ENCODE measurements around the gene RHBDL3. TPM values are rescaled to one million over a fixed set of nuclear protein-coding genes. Genes with fewer than 3 reads are reported as not detected.
A peak's percentile ranks its signal among the peaks of the same experiment; 100 is the strongest.

RHBDL3 gene
- total RNA-seq, 4 donors from 2014 or later, result 0.29 to 3.8 (median 2.4) TPM; not detected in 1

DNA sequence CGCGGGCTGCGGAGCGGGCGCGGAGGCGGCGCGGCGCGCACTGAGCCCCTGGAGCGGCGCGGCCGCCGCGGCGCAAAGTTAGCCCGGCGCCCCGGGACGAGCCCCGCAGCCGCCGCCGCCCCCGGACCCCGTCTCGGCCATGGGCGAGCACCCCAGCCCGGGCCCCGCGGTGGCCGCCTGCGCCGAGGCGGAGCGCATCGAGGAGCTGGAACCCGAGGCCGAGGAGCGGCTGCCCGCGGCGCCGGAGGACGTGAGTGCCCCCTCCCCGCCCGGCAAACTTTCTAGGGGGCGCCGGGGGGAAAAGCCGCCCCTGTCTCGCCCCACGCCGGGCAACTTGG, 388 bp downstream of the RHBDL3 start:
- Histone ChIP-seq H3K4me1 (peaks cover 0 to 14% of the 10 kb centered on the region in 2 donors), H3K27me3 (no peaks in the 10 kb centered on the region), H3K27ac (peak overlapping the region; percentile 56 to 75), H3K4me3 (peak overlapping the region; percentile 46 to 81), H3K9me3 (no peaks in the 10 kb centered on the region), H3K36me3 (no peaks in the 10 kb centered on the region)
- no peak for DNase-seq
- intact Hi-C loops (cut with DNase I; ENCODE audit: low total_unique reads), result no loop called here
- TF ChIP-seq, protein P1, sequence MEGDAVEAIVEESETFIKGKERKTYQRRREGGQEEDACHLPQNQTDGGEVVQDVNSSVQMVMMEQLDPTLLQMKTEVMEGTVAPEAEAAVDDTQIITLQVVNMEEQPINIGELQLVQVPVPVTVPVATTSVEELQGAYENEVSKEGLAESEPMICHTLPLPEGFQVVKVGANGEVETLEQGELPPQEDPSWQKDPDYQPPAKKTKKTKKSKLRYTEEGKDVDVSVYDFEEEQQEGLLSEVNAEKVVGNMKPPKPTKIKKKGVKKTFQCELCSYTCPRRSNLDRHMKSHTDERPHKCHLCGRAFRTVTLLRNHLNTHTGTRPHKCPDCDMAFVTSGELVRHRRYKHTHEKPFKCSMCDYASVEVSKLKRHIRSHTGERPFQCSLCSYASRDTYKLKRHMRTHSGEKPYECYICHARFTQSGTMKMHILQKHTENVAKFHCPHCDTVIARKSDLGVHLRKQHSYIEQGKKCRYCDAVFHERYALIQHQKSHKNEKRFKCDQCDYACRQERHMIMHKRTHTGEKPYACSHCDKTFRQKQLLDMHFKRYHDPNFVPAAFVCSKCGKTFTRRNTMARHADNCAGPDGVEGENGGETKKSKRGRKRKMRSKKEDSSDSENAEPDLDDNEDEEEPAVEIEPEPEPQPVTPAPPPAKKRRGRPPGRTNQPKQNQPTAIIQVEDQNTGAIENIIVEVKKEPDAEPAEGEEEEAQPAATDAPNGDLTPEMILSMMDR (IDR thresholded peaks at IDR 0.05), result no peak
- no peak for TF ChIP-seq POLR2A (IDR thresholded peaks at IDR 0.05)

DNA sequence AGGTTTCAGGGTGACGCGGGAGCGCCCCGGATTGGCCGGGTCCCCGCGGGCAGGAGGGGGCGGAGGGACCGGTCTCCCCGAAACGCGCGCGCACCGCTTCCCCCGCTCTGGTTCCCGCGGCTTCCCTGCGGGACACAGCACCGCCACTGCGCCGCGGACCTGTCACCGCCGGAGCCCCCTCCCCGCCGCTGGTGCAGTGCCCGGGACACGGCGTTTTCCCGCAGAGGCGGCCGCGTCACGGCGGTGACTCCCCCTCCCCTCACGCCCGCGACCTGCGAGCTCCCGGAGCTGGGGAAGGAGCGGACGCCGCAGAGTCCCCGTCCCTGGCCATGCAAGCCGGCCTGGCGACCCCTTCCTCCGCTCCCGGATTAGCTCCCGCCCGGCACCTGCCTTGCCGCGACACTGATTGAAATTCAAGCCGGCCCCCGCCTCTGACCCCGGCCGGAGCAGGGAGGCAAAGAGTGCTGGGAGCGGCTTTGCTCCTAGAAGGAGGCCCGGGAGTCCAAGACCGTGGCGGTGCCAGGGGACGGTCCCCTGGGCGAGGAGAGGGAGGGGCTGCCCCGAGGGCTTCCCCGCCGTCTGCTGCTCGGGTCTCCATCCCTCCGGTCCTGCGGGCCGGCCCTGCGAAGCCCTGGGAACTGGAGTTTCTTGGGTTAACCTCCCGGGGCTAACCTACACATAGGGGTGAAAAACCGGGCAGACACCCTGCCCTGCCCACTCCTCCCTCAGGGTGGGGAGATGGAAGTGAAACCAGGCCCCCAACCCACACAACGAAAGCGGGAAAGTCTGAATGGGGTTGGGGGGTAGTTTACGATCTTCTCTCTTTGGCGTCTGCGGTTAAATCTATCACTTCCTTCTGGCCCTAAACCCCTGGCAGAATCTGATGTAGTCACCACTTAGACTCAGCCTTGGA, 1.0 kb downstream of the RHBDL3 start:
- H3K9me3 ChIP-seq, result no peaks in the 10 kb centered on the region
- H3K36me3 ChIP-seq, result no peaks in the 10 kb centered on the region
- peak overlapping the region; percentile 46 to 81 for H3K4me3 ChIP-seq
- TF ChIP-seq, protein P1 (IDR thresholded peaks at IDR 0.05), result no peak
- no peak for TF ChIP-seq POLR2A (IDR thresholded peaks at IDR 0.05)
- intact Hi-C loops (cut with DNase I; ENCODE audit: low total_unique reads), result no loop called here
- DNase-seq, result no peak
- H3K27me3 ChIP-seq, result no peaks in the 10 kb centered on the region
- peaks cover 0 to 14% of the 10 kb centered on the region in 2 donors for H3K4me1 ChIP-seq
- peak overlapping the region; percentile 56 to 75 for H3K27ac ChIP-seq

DNA sequence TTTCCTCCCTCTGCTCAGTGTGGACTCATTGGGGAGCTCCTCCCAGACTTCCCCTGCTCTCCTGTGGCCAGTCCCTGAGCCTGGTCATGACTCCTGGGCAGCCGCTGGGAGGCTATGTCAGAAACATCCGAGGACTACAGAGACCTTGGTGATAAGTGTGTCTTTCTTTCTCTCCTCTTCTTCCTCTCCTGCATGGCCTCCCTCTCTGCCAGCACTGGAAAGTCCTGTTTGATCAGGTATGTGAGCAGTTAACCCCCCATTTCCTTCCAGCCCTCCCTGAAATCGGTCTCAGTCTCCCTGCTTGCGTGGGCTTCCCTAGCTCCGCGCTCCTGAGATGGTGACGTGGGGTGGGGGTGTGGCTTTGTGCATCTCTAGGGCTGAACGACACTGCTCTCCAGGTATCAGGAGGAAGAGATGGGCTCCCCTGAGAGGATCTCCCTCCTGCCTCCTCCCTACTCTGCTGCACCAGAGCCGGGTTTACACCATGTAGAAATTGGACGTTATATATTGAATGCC, 2.1 kb downstream of the RHBDL3 start:
- DNase-seq, result no peak
- TF ChIP-seq POLR2A (IDR thresholded peaks at IDR 0.05), result no peak
- TF ChIP-seq, protein P1 (IDR thresholded peaks at IDR 0.05), result no peak
- Histone ChIP-seq H3K27ac (no peak overlapping the region), H3K27me3 (no peaks in the 10 kb centered on the region), H3K36me3 (no peaks in the 10 kb centered on the region), H3K4me1 (peaks cover 0 to 14% of the 10 kb centered on the region in 2 donors), H3K9me3 (no peaks in the 10 kb centered on the region), H3K4me3 (no peak overlapping the region)
- intact Hi-C loops (cut with DNase I; ENCODE audit: low total_unique reads), result no loop called here

DNA sequence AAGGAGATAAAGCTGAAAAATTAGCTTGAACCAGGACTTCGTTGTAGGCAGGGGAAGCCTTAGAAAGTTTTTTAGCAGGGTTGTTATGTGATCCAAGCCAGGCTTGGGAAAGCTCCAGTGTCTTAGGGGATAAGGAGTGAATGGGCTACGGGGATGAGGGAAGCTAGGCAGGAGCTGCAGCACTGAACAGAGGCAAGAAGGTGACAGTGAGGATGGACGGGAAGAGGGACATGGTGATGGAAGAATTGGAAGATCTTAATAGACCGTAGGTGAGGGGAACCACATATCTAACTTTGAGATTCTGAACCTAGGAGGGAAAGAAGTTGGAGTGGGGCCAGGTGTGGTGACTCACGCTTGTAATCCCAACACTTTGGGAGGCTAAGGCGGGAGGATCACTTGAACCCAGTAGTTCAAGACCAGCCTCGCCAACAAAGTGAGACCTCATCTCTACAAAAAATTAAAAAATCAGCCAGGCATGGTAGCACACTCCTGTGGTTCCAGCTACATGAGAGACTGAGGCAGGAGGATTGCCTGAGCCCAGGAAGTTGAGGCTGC, 3.2 kb downstream of the RHBDL3 start:
- Histone ChIP-seq H3K27me3 (no peaks in the 10 kb centered on the region), H3K4me3 (no peak overlapping the region), H3K4me1 (peaks cover 0 to 14% of the 10 kb centered on the region in 2 donors), H3K36me3 (no peaks in the 10 kb centered on the region), H3K9me3 (no peaks in the 10 kb centered on the region), H3K27ac (no peak overlapping the region)
- intact Hi-C loops (cut with DNase I; ENCODE audit: low total_unique reads), result no loop called here
- DNase-seq, result no peak
- no peak for TF ChIP-seq POLR2A (IDR thresholded peaks at IDR 0.05)
- TF ChIP-seq, protein P1 (IDR thresholded peaks at IDR 0.05), result no peak

DNA sequence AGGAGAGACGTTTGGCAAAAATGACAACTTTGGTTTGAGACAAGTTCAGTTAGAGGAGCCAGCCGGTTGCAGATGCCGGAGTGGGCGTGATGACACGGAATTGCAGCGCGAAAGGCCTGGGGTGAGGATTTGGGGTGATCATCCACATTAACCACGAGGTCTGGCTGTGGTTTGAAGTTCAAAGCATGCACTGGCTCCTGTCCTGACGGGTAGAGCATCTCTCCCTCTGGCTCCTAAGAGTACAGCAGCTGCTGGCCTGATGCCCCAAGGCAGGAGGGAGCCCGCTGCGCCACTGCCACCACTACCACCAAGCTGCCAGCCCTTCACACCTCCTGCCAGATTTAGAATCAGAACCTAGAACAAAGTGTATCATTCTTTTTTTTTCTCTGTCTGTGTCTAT, 3.7 kb downstream of the RHBDL3 start:
- no peaks in the 10 kb centered on the region for H3K27me3 ChIP-seq

More for the DNA sequence above, 3.7 kb downstream of the RHBDL3 start:
- peaks cover 0 to 14% of the 10 kb centered on the region in 2 donors for H3K4me1 ChIP-seq
- no peaks in the 10 kb centered on the region for H3K9me3 ChIP-seq
- no peak overlapping the region for H3K27ac ChIP-seq
- no peak overlapping the region for H3K4me3 ChIP-seq
- intact Hi-C loops (cut with DNase I; ENCODE audit: low total_unique reads), result no loop called here
- no peak for TF ChIP-seq POLR2A (IDR thresholded peaks at IDR 0.05)
- TF ChIP-seq, protein P1 (IDR thresholded peaks at IDR 0.05), result no peak
- DNase-seq, result no peak
- no peaks in the 10 kb centered on the region for H3K36me3 ChIP-seq

All from uterus (tissue), 4 donors.